H9 (cell line): ENCODE data around the gene EPS8. TPM values are rescaled to one million over a fixed set of nuclear protein-coding genes. Genes with fewer than 3 reads are reported as not detected.

ENCODE experiments used
- DNase-seq: peaks from one replicate; pipeline ENCODE4 v3.0.0-alpha.2; 2017
- H2AFZ ChIP-seq: one replicate; pipeline ENCODE4 v1.6.1; 2013; ENCODE audit warnings: mild to moderate bottlenecking, low read length, control low read depth, moderate library complexity
- H2AK5ac ChIP-seq: 2 replicates; pipeline ENCODE4 v1.6.1; 2013; ENCODE audit warnings: low read length, control low read depth, mixed read lengths; ENCODE audit not compliant: insufficient read length
- H2BK120ac ChIP-seq: one replicate; pipeline ENCODE4 v1.6.1; 2013; ENCODE audit warnings: low read depth, mild to moderate bottlenecking, low read length, control low read depth, inconsistent platforms; ENCODE audit not compliant: poor library complexity, severe bottlenecking
- H2BK12ac ChIP-seq: 2 replicates; pipeline ENCODE4 v1.6.1; 2013; ENCODE audit warnings: low read length, control low read depth, mixed read lengths, low read depth; ENCODE audit not compliant: insufficient read length
- H2BK15ac ChIP-seq: 2 replicates; pipeline ENCODE4 v1.6.1; 2013; ENCODE audit warnings: low read depth, low read length, control low read depth
- H2BK20ac ChIP-seq: one replicate; pipeline ENCODE4 v1.6.1; 2013; ENCODE audit warnings: low read depth, mild to moderate bottlenecking, low read length, control low read depth, inconsistent platforms; ENCODE audit not compliant: poor library complexity, severe bottlenecking
- H2BK5ac ChIP-seq: 2 replicates; pipeline ENCODE4 v1.6.1; 2013; ENCODE audit warnings: low read length, control low read depth, mixed read lengths; ENCODE audit not compliant: insufficient read length
- H3K14ac ChIP-seq: 2 replicates; pipeline ENCODE4 v1.6.1; 2013; ENCODE audit warnings: low read length, control low read depth; ENCODE audit not compliant: insufficient read depth
- H3K18ac ChIP-seq: 2 replicates; pipeline ENCODE4 v1.6.1; 2013; ENCODE audit warnings: low read depth, mild to moderate bottlenecking, mixed read lengths, low read length, control low read depth; ENCODE audit not compliant: insufficient read length
- H3K23ac ChIP-seq: 2 replicates; pipeline ENCODE4 v1.6.1; 2013; ENCODE audit warnings: low read length, control low read depth, mixed read lengths, low read depth; ENCODE audit not compliant: insufficient read length
- H3K23me2 ChIP-seq: 2 replicates; pipeline ENCODE4 v1.6.1; 2013; ENCODE audit warnings: low read depth, mild to moderate bottlenecking, mixed read lengths, low read length, control low read depth; ENCODE audit not compliant: insufficient read length, poor library complexity, severe bottlenecking
- H3K27ac ChIP-seq: 2 replicates; pipeline ENCODE4 v1.5.1; 2013; ENCODE audit warnings: low read length, control low read depth, mixed read lengths, low read depth; ENCODE audit not compliant: insufficient read length
- H3K27me3 ChIP-seq: 2 replicates; pipeline ENCODE4 v1.6.1; 2013; ENCODE audit warnings: low read length, control low read depth, inconsistent platforms; ENCODE audit not compliant: insufficient read depth
- H3K4ac ChIP-seq: 2 replicates; pipeline ENCODE4 v1.6.1; 2013; ENCODE audit warnings: low read depth, mild to moderate bottlenecking, control low read depth, inconsistent platforms, low read length, moderate library complexity
- H3K4me1 ChIP-seq: 2 replicates; pipeline ENCODE4 v1.6.1; 2013; ENCODE audit warnings: low read length, control low read depth, inconsistent platforms; ENCODE audit not compliant: insufficient read depth
- H3K4me2 ChIP-seq: 2 replicates; pipeline ENCODE4 v1.6.1; 2013; ENCODE audit warnings: low read length, control low read depth, mixed read lengths; ENCODE audit not compliant: insufficient read length, insufficient read depth
- H3K56ac ChIP-seq: 2 replicates; pipeline ENCODE4 v1.6.1; 2013; ENCODE audit warnings: low read depth, mild to moderate bottlenecking, mixed read lengths, low read length, control low read depth; ENCODE audit not compliant: insufficient read length
- H3K79me1 ChIP-seq: 2 replicates; pipeline ENCODE4 v1.6.1; 2013; ENCODE audit warnings: low read depth, mild to moderate bottlenecking, moderate library complexity, low read length, control low read depth, inconsistent platforms; ENCODE audit not compliant: insufficient read depth, poor library complexity, severe bottlenecking
- H3K79me2 ChIP-seq: 2 replicates; pipeline ENCODE4 v1.6.1; 2013; ENCODE audit warnings: low read length, control low read depth, inconsistent platforms; ENCODE audit not compliant: insufficient read depth
- H3K9ac ChIP-seq: 2 replicates; pipeline ENCODE4 v1.6.1; 2013; ENCODE audit warnings: low read length, control low read depth, mixed read lengths; ENCODE audit not compliant: insufficient read length; ENCODE audit errors: extremely low read depth
- H3K9me3 ChIP-seq: one replicate; pipeline ENCODE4 v1.6.1; 2013; ENCODE audit warnings: low read depth, low read length, inconsistent platforms; ENCODE audit not compliant: control insufficient read depth
- H3T11ph ChIP-seq: one replicate; pipeline ENCODE4 v1.6.1; 2013; ENCODE audit warnings: mild to moderate bottlenecking, low read length, control low read depth, inconsistent platforms
- H4K20me1 ChIP-seq: one replicate; pipeline ENCODE4 v1.6.1; 2013; ENCODE audit not compliant: control insufficient read depth, insufficient read length, insufficient read depth
- H4K5ac ChIP-seq: 2 replicates; pipeline ENCODE4 v1.6.1; 2013; ENCODE audit warnings: low read depth, mild to moderate bottlenecking, mixed read lengths, low read length, control low read depth; ENCODE audit not compliant: insufficient read length
- H4K8ac ChIP-seq: replicated peaks from 2 replicates; pipeline ENCODE4 v1.6.1; 2013; ENCODE audit warnings: low read length, control low read depth, mixed read lengths, low read depth; ENCODE audit not compliant: insufficient read length
- H4K91ac ChIP-seq: 2 replicates; pipeline ENCODE4 v1.6.1; 2013; ENCODE audit warnings: low read depth, mild to moderate bottlenecking, moderate library complexity, mixed read lengths, low read length, control low read depth; ENCODE audit not compliant: insufficient read length
- H3K27ac Mint-ChIP-seq, 3 experiments: 2 replicates in 2 of 3; 3 replicates in 1 of 3; pipeline ENCODE4 v1.8.0; 2020 to 2021; ENCODE audit warnings: mixed read lengths in 3 of 3, mild to moderate bottlenecking in 1 of 3, moderate library complexity in 1 of 3
- H3K27me3 Mint-ChIP-seq: 2 replicates; pipeline ENCODE4 v1.8.0; 2021; ENCODE audit warnings: low read depth, mild to moderate bottlenecking, moderate library complexity, mixed read lengths
- H3K36me3 Mint-ChIP-seq, 3 experiments: 2 replicates in 2 of 3; 3 replicates in 1 of 3; pipeline ENCODE4 v1.8.0; 2020 to 2021; ENCODE audit warnings: low read depth in 3 of 3, mixed read lengths in 3 of 3; ENCODE audit not compliant: insufficient read depth in 1 of 3
- H3K4me1 Mint-ChIP-seq, 2 experiments: 2 replicates each; pipeline ENCODE4 v1.8.0; 2020; ENCODE audit warnings: mixed read lengths in 2 of 2
- H3K4me3 Mint-ChIP-seq, 2 experiments: 2 replicates in 1 of 2; 3 replicates in 1 of 2; pipeline ENCODE4 v1.8.0; 2020 to 2021; ENCODE audit warnings: mild to moderate bottlenecking in 2 of 2, mixed read lengths in 2 of 2, moderate library complexity in 1 of 2
- H3K9me3 Mint-ChIP-seq, 2 experiments: 2 replicates in 1 of 2; 3 replicates in 1 of 2; pipeline ENCODE4 v1.8.0; 2020; ENCODE audit warnings: mild to moderate bottlenecking in 2 of 2, mixed read lengths in 2 of 2, moderate library complexity in 1 of 2
- CTCF ChIP-seq: fragments of 200-600 bp; sonication (generic); conservative IDR thresholded peaks from 3 replicates; pipeline ENCODE4 v1.8.0; 2021; ENCODE audit warnings: antibody characterized with exemption, mild to moderate bottlenecking
- WGBS: extraction: QIAGEN DNeasy Blood & Tissue Kit; methylation state at CpG from one replicate; pipeline ENCODE4 v1.1.7; 2013; ENCODE audit warnings: missing lambda C conversion rate, low lambda C conversion rate, mixed read lengths; ENCODE audit not compliant: insufficient read length; ENCODE audit errors: extremely low coverage; 5-methylcytosine and 5-hydroxymethylcytosine counted together
- total RNA-seq: library from RNA; stranded (reverse); gene quantifications from 2 replicates; pipeline ENCODE4 v1.2.1, GENCODE V29; 2021

EPS8 gene
- total RNA-seq, 1 experiment from 2014 or later = 2.2 TPM

- H3K4me3 Mint-ChIP-seq = no peak overlapping the region
These were observed 100.9 kb downstream of the EPS8 start for GRCh38 chr12:15688202-15688736.

More at GRCh38 chr12:15688202-15688736, 100.9 kb downstream of the EPS8 start:
- Histone ChIP-seq H2BK5ac (no peak overlapping the region), H3K9me3 (no peaks in the 10 kb centered on the region), H2BK120ac (no peak overlapping the region), H3K14ac (no peak overlapping the region), H3K23ac (no peak overlapping the region), H3K4me1 (peaks cover 5% of the 10 kb centered on the region; the same call in 1 of the 2 replicates), H4K8ac (no peak overlapping the region), H2BK15ac (no peak overlapping the region), H3K56ac (no peak overlapping the region), H3T11ph (no peak overlapping the region), H3K79me1 (no peaks in the 10 kb centered on the region), H4K20me1 (no peaks in the 10 kb centered on the region), H3K79me2 (no peaks in the 10 kb centered on the region), H2AK5ac (no peak overlapping the region), H3K18ac (no peak overlapping the region), H2BK20ac (no peak overlapping the region), H3K9ac (no peak overlapping the region), H4K91ac (no peak overlapping the region), H3K27me3 (no peaks in the 10 kb centered on the region), H3K27ac (no peak overlapping the region), H3K23me2 (no peaks in the 10 kb centered on the region), H4K5ac (no peak overlapping the region), H3K4ac (no peak overlapping the region), H3K4me2 (no peak overlapping the region), H2BK12ac (no peak overlapping the region), H2AFZ (no peak overlapping the region)
- H3K9me3 Mint-ChIP-seq = no peaks in the 10 kb centered on the region
- peaks cover 12 to 13% of the 10 kb centered on the region in 2 experiments for H3K4me1 Mint-ChIP-seq
- no peaks in the 10 kb centered on the region for H3K27me3 Mint-ChIP-seq
- WGBS = no CpG with 5 or more reads among the region's 8 CpGs
- H3K27ac Mint-ChIP-seq = peak overlapping the region in 2 of 3 experiments; percentile 25 to 96; a peak in 4 of 7 replicates
- no peak for TF ChIP-seq CTCF
- no peaks in the 10 kb centered on the region for H3K36me3 Mint-ChIP-seq
- peak; percentile 56 for DNase-seq
